ENCODE results near the gene BIVM. TPM values are rescaled to one million over a fixed set of nuclear protein-coding genes. Genes with fewer than 3 reads are reported as not detected.
"Not testable (repeated sequence)": the region's sequence is repeated elsewhere in the genome, so short reads cannot be mapped to it uniquely, and the experiment has no call there.

BIVM gene
- total and polyA plus RNA-seq, 9 donors, result 25.2 to 36.7 (median 29.3) TPM

GRCh38 chr13:102771298-102772041 is 27.4 kb upstream of the BIVM start:
- H3K9me3 ChIP-seq (replicated peaks; ENCODE audit: control insufficient read depth, low read depth, low read length), result no peaks in the 10 kb centered on the region
- WGBS (ENCODE audit: insufficient coverage), result no CpG with 5 or more reads among the region's 6 CpGs
- DNase-seq, result no peak
- peaks cover 12% of the 10 kb centered on the region for H3K4me1 ChIP-seq (ENCODE audit: control insufficient read depth, insufficient read depth, low read length)
- H3K27me3 ChIP-seq (ENCODE audit: control insufficient read depth, insufficient read depth, low read length), result no peaks in the 10 kb centered on the region
- no peak overlapping the region for H3K27ac ChIP-seq (ENCODE audit: low read length)
- H3K4me3 ChIP-seq (ENCODE audit: low read length), result no peak overlapping the region
- peaks cover 3% of the 10 kb centered on the region for H3K36me3 ChIP-seq (ENCODE audit: control insufficient read depth, insufficient read depth, low read length)

DNA sequence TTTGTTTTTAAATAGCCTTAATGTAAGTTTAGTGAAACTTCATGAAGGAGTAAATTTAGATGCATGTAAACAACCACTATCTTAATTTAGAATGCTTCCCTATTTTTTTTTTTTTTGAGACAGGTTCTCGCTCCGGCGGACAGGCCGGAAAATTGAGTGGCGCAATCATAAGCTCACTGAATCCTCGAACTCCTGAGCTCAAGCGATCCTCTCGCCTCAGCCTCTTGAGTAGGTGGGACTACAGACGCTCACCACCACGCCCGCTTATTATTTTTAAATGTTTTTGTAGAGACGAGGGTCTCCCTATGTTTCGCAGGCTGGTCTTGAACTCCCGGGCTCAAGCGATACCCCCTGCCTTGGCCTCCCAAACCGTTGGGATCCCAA is 26.9 kb upstream of the BIVM start:
- Histone ChIP-seq H3K4me1 (ENCODE audit: control insufficient read depth, insufficient read depth, low read length) (peaks cover 12% of the 10 kb centered on the region), H3K36me3 (ENCODE audit: control insufficient read depth, insufficient read depth, low read length) (peaks cover 3% of the 10 kb centered on the region), H3K9me3 (replicated peaks; ENCODE audit: control insufficient read depth, low read depth, low read length) (no peaks in the 10 kb centered on the region), H3K27me3 (ENCODE audit: control insufficient read depth, insufficient read depth, low read length) (no peaks in the 10 kb centered on the region), H3K27ac (ENCODE audit: low read length) (no peak overlapping the region), H3K4me3 (ENCODE audit: low read length) (no peak overlapping the region)
- 87% methylated on average over 6 of the region's 16 CpGs for WGBS (ENCODE audit: insufficient coverage)
- no peak for DNase-seq

DNA sequence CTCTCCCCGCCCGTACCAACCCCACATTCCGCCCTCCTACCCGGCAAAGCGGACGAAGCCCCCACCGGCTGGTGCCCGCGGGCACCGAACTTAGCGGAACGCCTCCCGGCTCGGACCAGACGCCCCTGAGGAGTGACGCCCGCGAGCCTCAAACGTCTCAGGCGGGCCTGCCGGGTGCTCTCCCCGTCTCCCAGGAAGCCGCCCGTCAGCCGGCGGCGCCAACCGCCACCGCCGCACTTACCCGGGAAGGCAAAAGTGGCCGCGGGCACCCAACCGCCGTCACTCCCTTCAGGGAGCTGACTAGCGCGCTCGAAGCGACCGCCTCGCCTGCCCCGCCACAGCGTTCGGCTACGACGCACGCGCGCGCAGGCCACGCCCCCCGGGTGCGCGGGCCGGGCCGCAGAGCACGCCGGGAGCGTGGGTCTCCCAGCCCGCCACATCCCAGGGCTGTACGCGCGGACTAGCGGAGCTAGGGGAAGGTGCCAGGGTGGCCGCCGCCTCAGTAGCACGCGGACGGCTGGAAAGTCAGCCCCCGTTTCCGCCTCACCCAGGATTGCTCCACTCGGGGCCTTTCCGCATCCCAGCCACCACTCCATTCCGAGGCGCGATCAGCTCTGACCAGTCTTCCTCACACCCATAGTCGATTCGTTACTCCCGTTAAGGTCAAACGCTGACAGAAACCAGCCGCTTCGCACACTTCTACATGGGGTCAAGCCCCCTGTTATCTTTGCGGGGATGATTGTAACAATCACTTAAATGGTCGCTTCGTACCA is 25.3 kb upstream of the BIVM start, which contains the start of gene TEX30:
TEX30 (minus strand) TSS at position 346 of the 773 bp plus-strand sequence. CDS start 3,760 bp downstream, outside the sequence.
- peaks cover 12% of the 10 kb centered on the region for H3K4me1 ChIP-seq (ENCODE audit: control insufficient read depth, insufficient read depth, low read length)
- no peaks in the 10 kb centered on the region for H3K36me3 ChIP-seq (ENCODE audit: control insufficient read depth, insufficient read depth, low read length)
- H3K4me3 ChIP-seq (ENCODE audit: low read length), result peak within 1 kb of the TSS; percentile 93
- DNase-seq, result peak; percentile 94
- no peaks in the 10 kb centered on the region for H3K27me3 ChIP-seq (ENCODE audit: control insufficient read depth, insufficient read depth, low read length)
- H3K27ac ChIP-seq (ENCODE audit: low read length), result peak within 1 kb of the TSS; percentile 90
- H3K9me3 ChIP-seq (replicated peaks; ENCODE audit: control insufficient read depth, low read depth, low read length), result no peaks in the 10 kb centered on the region
- 2% methylated on average over 82 of the region's 85 CpGs for WGBS (ENCODE audit: insufficient coverage)

GRCh38 chr13:102774214-102774568 is 24.7 kb upstream of the BIVM start:
- Histone ChIP-seq H3K4me1 (ENCODE audit: control insufficient read depth, insufficient read depth, low read length) (peaks cover 12% of the 10 kb centered on the region), H3K27ac (ENCODE audit: low read length) (peak overlapping the region; percentile 88), H3K9me3 (replicated peaks; ENCODE audit: control insufficient read depth, low read depth, low read length) (no peaks in the 10 kb centered on the region), H3K4me3 (ENCODE audit: low read length) (peak overlapping the region; percentile 93), H3K27me3 (ENCODE audit: control insufficient read depth, insufficient read depth, low read length) (no peaks in the 10 kb centered on the region), H3K36me3 (ENCODE audit: control insufficient read depth, insufficient read depth, low read length) (no peaks in the 10 kb centered on the region)
- no peak for DNase-seq
- 74% methylated on average over 26 of the region's 27 CpGs for WGBS (ENCODE audit: insufficient coverage)

GRCh38 chr13:102774591-102775520 is 24.1 kb upstream of the BIVM start:
- H3K4me3 ChIP-seq (ENCODE audit: low read length), result no peak overlapping the region
- H3K4me1 ChIP-seq (ENCODE audit: control insufficient read depth, insufficient read depth, low read length), result peaks cover 12% of the 10 kb centered on the region
- no peaks in the 10 kb centered on the region for H3K27me3 ChIP-seq (ENCODE audit: control insufficient read depth, insufficient read depth, low read length)
- H3K36me3 ChIP-seq (ENCODE audit: control insufficient read depth, insufficient read depth, low read length), result no peaks in the 10 kb centered on the region
- no peak for DNase-seq
- no peak overlapping the region for H3K27ac ChIP-seq (ENCODE audit: low read length)
- H3K9me3 ChIP-seq (replicated peaks; ENCODE audit: control insufficient read depth, low read depth, low read length), result no peaks in the 10 kb centered on the region
- WGBS (ENCODE audit: insufficient coverage), result 70% methylated on average over 6 of the region's 14 CpGs

DNA sequence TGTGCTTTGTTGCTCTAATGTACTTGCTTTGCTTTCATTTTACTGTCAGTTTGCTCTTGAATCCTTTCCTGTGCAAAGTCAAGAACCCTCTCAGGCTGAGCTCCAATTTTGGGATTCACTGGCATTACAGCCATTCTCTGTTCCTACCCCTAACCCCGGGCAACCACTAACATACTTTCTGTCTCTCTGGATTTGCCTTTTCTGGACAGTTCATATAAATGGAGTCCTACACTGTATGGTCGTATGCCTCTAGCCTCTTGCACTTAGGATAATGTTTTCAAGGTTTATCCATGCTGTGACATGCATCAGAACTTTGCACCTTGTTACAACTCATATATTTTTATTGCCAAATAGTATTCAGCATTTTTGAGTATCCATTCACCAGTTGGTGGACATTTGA is 22.6 kb upstream of the BIVM start:
- H3K4me1 ChIP-seq (ENCODE audit: control insufficient read depth, insufficient read depth, low read length), result peaks cover 12% of the 10 kb centered on the region
- no peaks in the 10 kb centered on the region for H3K36me3 ChIP-seq (ENCODE audit: control insufficient read depth, insufficient read depth, low read length)
- H3K9me3 ChIP-seq (replicated peaks; ENCODE audit: control insufficient read depth, low read depth, low read length), result no peaks in the 10 kb centered on the region
- no peak for DNase-seq
- no peak overlapping the region for H3K27ac ChIP-seq (ENCODE audit: low read length)
- 88% methylated on average over 2 of the region's 2 CpGs for WGBS (ENCODE audit: insufficient coverage)
- no peak overlapping the region for H3K4me3 ChIP-seq (ENCODE audit: low read length)
- no peaks in the 10 kb centered on the region for H3K27me3 ChIP-seq (ENCODE audit: control insufficient read depth, insufficient read depth, low read length)

- Histone ChIP-seq H3K9me3 (replicated peaks; ENCODE audit: control insufficient read depth, low read depth, low read length) (no peaks in the 10 kb centered on the region), H3K4me1 (ENCODE audit: control insufficient read depth, insufficient read depth, low read length) (peaks cover 5% of the 10 kb centered on the region), H3K27ac (ENCODE audit: low read length) (no peak overlapping the region), H3K36me3 (ENCODE audit: control insufficient read depth, insufficient read depth, low read length) (no peaks in the 10 kb centered on the region), H3K27me3 (ENCODE audit: control insufficient read depth, insufficient read depth, low read length) (no peaks in the 10 kb centered on the region), H3K4me3 (ENCODE audit: low read length) (no peak overlapping the region)
- no peak for DNase-seq
- 83% methylated on average over 2 of the region's 3 CpGs for WGBS (ENCODE audit: insufficient coverage)
Observed at GRCh38 chr13:102777736-102778135, 21.2 kb upstream of the BIVM start.

DNA sequence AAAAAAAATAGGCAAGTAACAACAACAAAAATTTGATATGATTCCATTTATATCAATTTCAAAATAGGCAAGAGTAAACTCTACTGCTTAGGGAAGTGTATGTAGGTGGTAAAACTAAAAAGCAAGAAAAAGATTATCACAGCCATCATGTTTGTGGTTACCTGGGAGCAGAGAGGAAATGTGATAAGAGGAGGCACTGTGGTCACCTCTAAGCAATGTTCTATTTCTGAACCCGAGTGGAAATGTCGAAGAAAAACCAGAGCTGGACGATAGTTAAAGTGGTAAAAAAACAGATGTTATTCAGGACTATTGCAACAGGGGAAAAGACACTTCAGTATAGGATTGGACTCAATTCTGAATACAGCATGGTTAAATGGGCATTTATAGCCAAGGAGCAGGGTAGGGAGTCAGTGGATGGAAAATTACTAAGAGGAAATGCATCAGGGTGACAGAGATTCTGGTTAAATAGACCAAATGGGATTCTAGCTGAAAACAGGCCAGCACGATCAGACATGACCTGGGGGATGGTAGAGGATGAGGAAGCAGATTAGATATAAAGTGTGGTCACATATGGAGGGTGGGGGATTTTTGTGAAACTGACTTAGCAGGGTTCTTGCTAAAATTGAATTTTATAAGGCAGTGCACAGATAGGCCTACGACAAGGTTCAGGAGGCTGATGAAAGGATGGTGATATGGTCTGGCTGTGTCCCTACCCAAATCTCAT is 19.3 kb upstream of the BIVM start:
- no peaks in the 10 kb centered on the region for H3K9me3 ChIP-seq (replicated peaks; ENCODE audit: control insufficient read depth, low read depth, low read length)
- H3K36me3 ChIP-seq (ENCODE audit: control insufficient read depth, insufficient read depth, low read length), result peaks cover under 1% of the 10 kb centered on the region
- no peaks in the 10 kb centered on the region for H3K27me3 ChIP-seq (ENCODE audit: control insufficient read depth, insufficient read depth, low read length)
- H3K27ac ChIP-seq (ENCODE audit: low read length), result no peak overlapping the region
- 76% methylated on average over 5 of the region's 5 CpGs for WGBS (ENCODE audit: insufficient coverage)
- no peak for DNase-seq
- H3K4me1 ChIP-seq (ENCODE audit: control insufficient read depth, insufficient read depth, low read length), result no peaks in the 10 kb centered on the region
- no peak overlapping the region for H3K4me3 ChIP-seq (ENCODE audit: low read length)

GRCh38 chr13:102780656-102781055 is 18.3 kb upstream of the BIVM start:
- WGBS (ENCODE audit: insufficient coverage), result no CpG with 5 or more reads among the region's 4 CpGs
- not testable (repeated sequence) for H3K27ac ChIP-seq (ENCODE audit: low read length); H3K27me3 ChIP-seq (ENCODE audit: control insufficient read depth, insufficient read depth, low read length); H3K4me1 ChIP-seq (ENCODE audit: control insufficient read depth, insufficient read depth, low read length); H3K4me3 ChIP-seq (ENCODE audit: low read length); DNase-seq; H3K9me3 ChIP-seq (replicated peaks; ENCODE audit: control insufficient read depth, low read depth, low read length); H3K36me3 ChIP-seq (ENCODE audit: control insufficient read depth, insufficient read depth, low read length)
